GM12891 (cell line): ENCODE measurements around the gene FAN1.

Experiments
- POLR2A ChIP-seq: IDR thresholded peaks from 2 replicates; pipeline ENCODE4 v1.6.1; 2011; ENCODE audit warnings: low read depth, low read length, control low read depth
- POLR2AphosphoS5 ChIP-seq: IDR thresholded peaks from 2 replicates; pipeline ENCODE4 v1.6.1; 2011; ENCODE audit warnings: low read depth, low read length, control low read depth
- TAF1 ChIP-seq: IDR thresholded peaks from 2 replicates; pipeline ENCODE4 v1.6.1; 2011; ENCODE audit warnings: low read depth, low read length, control low read depth

DNA sequence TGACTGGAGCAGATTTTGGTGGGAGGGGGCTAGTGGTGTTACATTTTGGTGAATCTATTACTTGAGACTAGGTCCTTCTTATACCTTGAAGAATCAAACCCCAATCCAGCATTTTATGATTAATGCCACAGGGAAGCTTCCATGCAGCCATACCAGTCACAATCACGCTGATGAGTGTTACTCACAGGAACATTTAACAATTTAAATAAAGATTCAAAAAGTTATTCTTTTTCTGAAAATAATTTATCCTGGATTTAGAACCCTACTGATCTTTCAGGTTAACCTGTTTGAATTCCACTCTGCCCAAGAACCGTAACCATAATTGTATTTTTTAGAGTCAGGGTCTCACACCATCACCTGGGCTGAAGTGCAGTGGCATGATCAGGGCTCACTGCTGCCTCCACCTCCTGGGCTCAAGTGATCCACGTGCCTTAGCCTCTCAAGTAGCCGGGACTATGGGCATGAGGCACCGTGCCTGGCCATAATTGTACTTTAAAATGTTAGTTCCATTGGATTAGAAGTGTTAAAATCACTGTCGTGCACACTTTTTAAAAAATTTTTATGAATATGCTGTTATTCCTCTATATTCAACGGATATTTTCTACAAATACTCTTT is 88.6 kb downstream of the FAN1 start:
- TF ChIP-seq TAF1, result no peak
- TF ChIP-seq POLR2A, result no peak
- no peak for TF ChIP-seq POLR2AphosphoS5
